Fibroblast of lung (primary cell): ENCODE data around the gene TSPAN5. TPM values are rescaled to one million over a fixed set of nuclear protein-coding genes. Genes with fewer than 3 reads are reported as not detected.

ENCODE experiments used
- DNase-seq, 2 donors: peaks; one replicate each; pipeline versions ENCODE4 v3.0.0 to v3.0.0-alpha.2; 2010; ENCODE audit warnings: low read depth in 2 of 2
- H2AFZ ChIP-seq: 2 replicates; pipeline ENCODE4 v1.5.1; 2012; ENCODE audit warnings: low read length, control low read depth, inconsistent platforms
- H3K27ac ChIP-seq: 2 replicates; pipeline ENCODE4 v1.5.1; 2011; ENCODE audit warnings: low read length, control low read depth; ENCODE audit not compliant: insufficient read depth
- H3K27me3 ChIP-seq: 2 replicates; pipeline ENCODE4 v1.5.1; 2011; ENCODE audit warnings: mild to moderate bottlenecking, low read length; ENCODE audit not compliant: control insufficient read depth, insufficient read depth
- H3K36me3 ChIP-seq: 2 replicates; pipeline ENCODE4 v1.5.1; 2011; ENCODE audit warnings: low read length; ENCODE audit not compliant: control insufficient read depth, insufficient read depth
- H3K4me1 ChIP-seq: 2 replicates; pipeline ENCODE4 v1.5.1; 2011; ENCODE audit warnings: low read length; ENCODE audit not compliant: control insufficient read depth, insufficient read depth; ENCODE audit errors: extremely low read depth
- H3K4me2 ChIP-seq: 2 replicates; pipeline ENCODE4 v1.5.1; 2011; ENCODE audit warnings: low read length, control low read depth; ENCODE audit not compliant: insufficient read depth; ENCODE audit errors: extremely low read depth
- H3K4me3 ChIP-seq, 4 experiments: fragments of 200-600 bp in 1 of 4; sonication (generic) in 1 of 4; replicated peaks in 1 of 4; 2 replicates each; pipeline ENCODE4 v1.5.1; 2011 to 2016; ENCODE audit warnings: low read length in 4 of 4, low read depth in 3 of 4, mild to moderate bottlenecking in 3 of 4, control low read depth in 2 of 4, inconsistent platforms in 1 of 4, mixed read lengths in 1 of 4; ENCODE audit not compliant: insufficient read depth in 1 of 4; ENCODE audit errors: control extremely low read depth in 1 of 4
- H3K79me2 ChIP-seq: 2 replicates; pipeline ENCODE4 v1.5.1; 2012; ENCODE audit warnings: mild to moderate bottlenecking, low read length, inconsistent platforms; ENCODE audit not compliant: control insufficient read depth, insufficient read depth
- H3K9ac ChIP-seq: 2 replicates; pipeline ENCODE4 v1.5.1; 2011; ENCODE audit warnings: mild to moderate bottlenecking, low read length, control low read depth; ENCODE audit not compliant: insufficient read depth
- H3K9me3 ChIP-seq: 2 replicates; pipeline ENCODE4 v1.5.1; 2012; ENCODE audit warnings: low read depth, low read length; ENCODE audit not compliant: control insufficient read depth, insufficient read depth
- H4K20me1 ChIP-seq: 2 replicates; pipeline ENCODE4 v1.5.1; 2011; ENCODE audit warnings: low read length; ENCODE audit not compliant: control insufficient read depth, insufficient read depth; ENCODE audit errors: extremely low read depth
- EZH2 ChIP-seq: IDR thresholded peaks from 2 replicates; pipeline ENCODE4 v1.5.1; 2012; ENCODE audit warnings: low read length, control low read depth, mild to moderate bottlenecking; ENCODE audit errors: missing control alignments
- polyA plus RNA-seq, 2 donors: library from polyadenylated mRNA; depleted of rRNA in 1 of 2; stranded (reverse) in 1 of 2; unstranded in 1 of 2; fragments of >200 nt; gene quantifications; 2 replicates each; pipeline ENCODE4 v1.2.1, GENCODE V29; 2011 to 2012; ENCODE audit warnings: missing spikeins in 1 of 2
- total RNA-seq: library from RNA; depleted of rRNA; stranded (reverse); fragments of >200 nt; gene quantifications from 2 replicates; pipeline ENCODE4 v1.2.1, GENCODE V29; 2014
- TF ChIP-seq, protein P1 (sequence below), 2 donors: IDR thresholded peaks in 1 of 2; conservative IDR thresholded peaks in 1 of 2; 1 replicate in 1 of 2; 2 replicates in 1 of 2; pipeline ENCODE4 v1.5.1; 2011 to 2012; ENCODE audit warnings: low read length in 2 of 2, control low read depth in 1 of 2, inconsistent platforms in 1 of 2, low read depth in 1 of 2, mild to moderate bottlenecking in 1 of 2

Gene TSPAN5
- total and polyA plus RNA-seq, 2 donors (not counting 1 experiment from before 2014, with no cell fraction given), result 109 to 129 TPM

DNA sequence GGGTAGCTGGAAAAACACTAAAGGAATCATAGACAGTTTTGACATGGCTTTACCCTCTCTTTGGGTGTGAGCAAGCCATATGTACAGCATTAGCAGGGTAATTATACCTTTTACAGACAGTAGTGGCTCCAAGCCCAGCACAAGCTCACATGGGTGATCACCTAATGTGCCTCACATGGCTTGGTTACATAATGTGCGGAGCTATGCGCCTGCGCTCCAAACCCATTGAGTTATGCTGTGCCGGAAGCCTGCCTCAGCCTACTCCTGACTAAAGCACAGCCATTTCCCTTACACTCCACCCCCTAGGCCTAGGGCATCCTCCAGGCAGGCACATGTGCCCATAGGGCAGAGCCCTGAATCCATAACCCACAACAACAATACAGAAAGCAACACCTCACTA, 6.5 kb upstream of the TSPAN5 start:
- Histone ChIP-seq H3K27me3 (no peaks in the 10 kb centered on the region), H3K36me3 (no peaks in the 10 kb centered on the region), H3K9ac (no peak overlapping the region), H3K79me2 (no peaks in the 10 kb centered on the region), H3K27ac (no peak overlapping the region), H4K20me1 (no peaks in the 10 kb centered on the region), H2AFZ (no peak overlapping the region), H3K4me2 (no peak overlapping the region), H3K4me1 (peaks cover 8% of the 10 kb centered on the region), H3K4me3 (no peak overlapping the region), H3K9me3 (no peaks in the 10 kb centered on the region)
- TF ChIP-seq, protein P1, sequence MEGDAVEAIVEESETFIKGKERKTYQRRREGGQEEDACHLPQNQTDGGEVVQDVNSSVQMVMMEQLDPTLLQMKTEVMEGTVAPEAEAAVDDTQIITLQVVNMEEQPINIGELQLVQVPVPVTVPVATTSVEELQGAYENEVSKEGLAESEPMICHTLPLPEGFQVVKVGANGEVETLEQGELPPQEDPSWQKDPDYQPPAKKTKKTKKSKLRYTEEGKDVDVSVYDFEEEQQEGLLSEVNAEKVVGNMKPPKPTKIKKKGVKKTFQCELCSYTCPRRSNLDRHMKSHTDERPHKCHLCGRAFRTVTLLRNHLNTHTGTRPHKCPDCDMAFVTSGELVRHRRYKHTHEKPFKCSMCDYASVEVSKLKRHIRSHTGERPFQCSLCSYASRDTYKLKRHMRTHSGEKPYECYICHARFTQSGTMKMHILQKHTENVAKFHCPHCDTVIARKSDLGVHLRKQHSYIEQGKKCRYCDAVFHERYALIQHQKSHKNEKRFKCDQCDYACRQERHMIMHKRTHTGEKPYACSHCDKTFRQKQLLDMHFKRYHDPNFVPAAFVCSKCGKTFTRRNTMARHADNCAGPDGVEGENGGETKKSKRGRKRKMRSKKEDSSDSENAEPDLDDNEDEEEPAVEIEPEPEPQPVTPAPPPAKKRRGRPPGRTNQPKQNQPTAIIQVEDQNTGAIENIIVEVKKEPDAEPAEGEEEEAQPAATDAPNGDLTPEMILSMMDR (conservative IDR thresholded peaks at IDR 0.05 in 1 of 2, IDR thresholded peaks at IDR 0.05 in 1 of 2; ENCODE audit: low read depth in 1 of 2, low read length in 2 of 2), result no peak
- no peak for TF ChIP-seq EZH2
- DNase-seq, result no peak

GRCh38 chr4:98663226-98664006, 5.0 kb upstream of the TSPAN5 start:
- no peak overlapping the region for H3K4me2 ChIP-seq
- TF ChIP-seq, protein P1 (conservative IDR thresholded peaks at IDR 0.05 in 1 of 2, IDR thresholded peaks at IDR 0.05 in 1 of 2; ENCODE audit: low read depth in 1 of 2, low read length in 2 of 2), result no peak
- no peak for TF ChIP-seq EZH2
- H3K27ac ChIP-seq, result no peak overlapping the region
- no peaks in the 10 kb centered on the region for H3K27me3 ChIP-seq
- H3K9ac ChIP-seq, result no peak overlapping the region
- peaks cover 8% of the 10 kb centered on the region for H3K79me2 ChIP-seq
- H3K9me3 ChIP-seq, result no peaks in the 10 kb centered on the region
- H3K4me1 ChIP-seq, result peaks cover 14% of the 10 kb centered on the region
- H2AFZ ChIP-seq, result no peak overlapping the region
- no peak for DNase-seq
- H3K4me3 ChIP-seq, result no peak overlapping the region
- no peaks in the 10 kb centered on the region for H4K20me1 ChIP-seq
- H3K36me3 ChIP-seq, result no peaks in the 10 kb centered on the region

- Histone ChIP-seq H3K4me1 (peaks cover 14% of the 10 kb centered on the region), H3K27ac (no peak overlapping the region), H3K27me3 (no peaks in the 10 kb centered on the region), H3K4me3 (no peak overlapping the region), H3K9ac (no peak overlapping the region), H4K20me1 (no peaks in the 10 kb centered on the region), H3K9me3 (no peaks in the 10 kb centered on the region), H3K36me3 (no peaks in the 10 kb centered on the region), H2AFZ (no peak overlapping the region), H3K4me2 (no peak overlapping the region), H3K79me2 (peaks cover 15% of the 10 kb centered on the region)
- peak in 1 of 2 donors; percentile 96 for DNase-seq
- no peak for TF ChIP-seq EZH2
- TF ChIP-seq, protein P1 (conservative IDR thresholded peaks at IDR 0.05 in 1 of 2, IDR thresholded peaks at IDR 0.05 in 1 of 2; ENCODE audit: low read depth in 1 of 2, low read length in 2 of 2), result no peak
Measured at GRCh38 chr4:98662626-98663225, 4.3 kb upstream of the TSPAN5 start.
